Osteocyte (in vitro differentiated cells): ENCODE results near the gene SPATA16. TPM values are rescaled to one million over a fixed set of nuclear protein-coding genes. Genes with fewer than 3 reads are reported as not detected.
"Not testable (repeated sequence)": the region's sequence is repeated elsewhere in the genome, so short reads cannot be mapped to it uniquely, and the experiment has no call there.

Source experiments
- DNase-seq: peaks from one replicate; pipeline ENCODE4 v3.0.0; 2021; ENCODE audit warnings: mixed read lengths; ENCODE audit not compliant: unreplicated experiment; ENCODE audit errors: extremely low spot score
- H3K27ac Mint-ChIP-seq: one replicate; pipeline ENCODE4 v1.8.0; 2021; ENCODE audit warnings: mild to moderate bottlenecking, mixed read lengths; ENCODE audit not compliant: unreplicated experiment
- H3K27me3 Mint-ChIP-seq: one replicate; pipeline ENCODE4 v1.8.0; 2021; ENCODE audit warnings: mixed read lengths; ENCODE audit not compliant: unreplicated experiment
- H3K36me3 Mint-ChIP-seq: one replicate; pipeline ENCODE4 v1.8.0; 2021; ENCODE audit warnings: mixed read lengths; ENCODE audit not compliant: unreplicated experiment
- H3K4me1 Mint-ChIP-seq: one replicate; pipeline ENCODE4 v1.8.0; 2021; ENCODE audit warnings: mixed read lengths; ENCODE audit not compliant: unreplicated experiment
- H3K4me3 Mint-ChIP-seq: one replicate; pipeline ENCODE4 v1.8.0; 2021; ENCODE audit warnings: mild to moderate bottlenecking, moderate library complexity, mixed read lengths; ENCODE audit not compliant: unreplicated experiment
- H3K9me3 Mint-ChIP-seq: one replicate; pipeline ENCODE4 v1.8.0; 2021; ENCODE audit warnings: mixed read lengths; ENCODE audit not compliant: unreplicated experiment
- CTCF ChIP-seq: fragments of 200-600 bp; sonication (generic); IDR thresholded peaks from 2 replicates; pipeline ENCODE4 v1.5.0; 2021; ENCODE audit warnings: antibody characterized with exemption, mild to moderate bottlenecking, moderate library complexity
- long read RNA-seq: library from polyadenylated mRNA; unstranded; transcript quantifications from one replicate; pipeline ENCODE4 v2.0.0, GENCODE V29; 2021
- total RNA-seq: library from RNA; stranded (reverse); gene quantifications from 2 replicates; pipeline ENCODE4 v1.2.1, GENCODE V29; 2021

SPATA16 gene
- total RNA-seq = not detected in 2 replicates
- long read RNA-seq = 0 reads

GRCh38 chr3:173140986-173141385, at the start of gene SPATA16:
Gene SPATA16, minus strand, starts transcription at chr3:173141235. Its CDS starts 23,504 bp downstream, at chr3:173117731.
- peaks cover 20% of the 10 kb centered on the region for H3K27me3 Mint-ChIP-seq
- H3K27ac Mint-ChIP-seq = no peak within 1 kb of the TSS
- H3K9me3 Mint-ChIP-seq = no peaks in the 10 kb centered on the region
- no peaks in the 10 kb centered on the region for H3K4me1 Mint-ChIP-seq
- no peaks in the 10 kb centered on the region for H3K36me3 Mint-ChIP-seq
- DNase-seq = no peak
- no peak for TF ChIP-seq CTCF
- no peak within 1 kb of the TSS for H3K4me3 Mint-ChIP-seq

GRCh38 chr3:173183022-173183421, 42.0 kb upstream of the SPATA16 start:
- not testable (repeated sequence) for H3K4me3 Mint-ChIP-seq, H3K27ac Mint-ChIP-seq, DNase-seq, H3K9me3 Mint-ChIP-seq, H3K4me1 Mint-ChIP-seq, H3K36me3 Mint-ChIP-seq, H3K27me3 Mint-ChIP-seq

GRCh38 chr3:173173652-173174051, 32.6 kb upstream of the SPATA16 start:
- H3K27me3 Mint-ChIP-seq = peaks cover 12% of the 10 kb centered on the region
- no peaks in the 10 kb centered on the region for H3K9me3 Mint-ChIP-seq
- no peak for TF ChIP-seq CTCF
- H3K4me1 Mint-ChIP-seq = no peaks in the 10 kb centered on the region
- no peaks in the 10 kb centered on the region for H3K36me3 Mint-ChIP-seq
- no peak for DNase-seq
- H3K4me3 Mint-ChIP-seq = no peak overlapping the region
- H3K27ac Mint-ChIP-seq = no peak overlapping the region

DNA sequence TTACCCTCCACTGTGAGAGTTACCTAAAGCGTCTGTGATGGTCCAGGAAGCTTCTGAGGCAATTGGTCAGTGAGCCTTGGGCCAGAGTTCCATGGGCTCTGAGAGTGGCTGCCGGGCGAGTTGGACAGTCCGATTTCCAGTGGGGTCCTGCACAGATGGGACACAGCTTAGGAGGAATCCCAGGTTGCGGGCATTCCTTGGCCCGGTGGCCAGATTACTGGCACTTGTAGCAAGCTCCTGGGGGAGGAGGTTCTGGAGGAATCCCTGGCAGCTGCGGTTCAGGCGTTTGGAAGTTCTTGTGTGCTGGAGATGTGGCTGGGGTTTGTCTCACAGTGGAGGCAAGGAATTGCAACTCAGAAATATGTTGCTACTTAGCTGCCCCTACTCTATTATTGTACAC, 18.1 kb upstream of the SPATA16 start:
- H3K27me3 Mint-ChIP-seq, H3K4me1 Mint-ChIP-seq, H3K27ac Mint-ChIP-seq, H3K4me3 Mint-ChIP-seq, H3K9me3 Mint-ChIP-seq, DNase-seq, H3K36me3 Mint-ChIP-seq: not testable (repeated sequence)

- H3K4me1 Mint-ChIP-seq, H3K4me3 Mint-ChIP-seq, H3K27me3 Mint-ChIP-seq, H3K27ac Mint-ChIP-seq, H3K9me3 Mint-ChIP-seq, DNase-seq, H3K36me3 Mint-ChIP-seq: not testable (repeated sequence)
These were observed 15.5 kb upstream of the SPATA16 start for GRCh38 chr3:173156533-173156932.

GRCh38 chr3:173153631-173154030, 12.6 kb upstream of the SPATA16 start:
- Mint-ChIP-seq H3K27ac (no peak overlapping the region), H3K27me3 (peaks cover 17% of the 10 kb centered on the region), H3K4me1 (no peaks in the 10 kb centered on the region), H3K36me3 (no peaks in the 10 kb centered on the region), H3K4me3 (no peak overlapping the region), H3K9me3 (no peaks in the 10 kb centered on the region)
- no peak for TF ChIP-seq CTCF
- no peak for DNase-seq

DNA sequence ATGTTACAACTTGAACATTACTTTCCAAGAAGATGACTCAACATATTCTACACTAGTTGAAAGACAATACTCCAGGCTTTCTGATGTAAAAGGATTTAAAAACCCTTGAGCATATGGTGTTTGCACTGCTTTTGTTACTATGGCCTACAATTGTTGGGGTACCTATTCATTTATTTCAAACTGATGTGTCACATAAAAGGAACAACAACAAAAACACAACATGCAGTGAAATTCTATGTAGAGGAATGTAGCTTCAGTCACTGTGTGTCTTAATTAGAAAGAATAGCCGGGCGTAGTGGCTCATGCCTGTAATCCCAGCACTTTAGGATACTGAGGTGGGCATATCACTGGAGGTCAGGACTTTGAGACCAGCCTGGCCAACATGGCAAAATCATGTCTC, 1.6 kb downstream of the SPATA16 start:
- no peak for TF ChIP-seq CTCF
- Mint-ChIP-seq H3K36me3 (no peaks in the 10 kb centered on the region), H3K4me3 (no peak overlapping the region), H3K27me3 (peaks cover 15% of the 10 kb centered on the region), H3K9me3 (no peaks in the 10 kb centered on the region), H3K27ac (no peak overlapping the region), H3K4me1 (no peaks in the 10 kb centered on the region)
- DNase-seq = no peak
